ENCODE measurements around the gene MUC22.

- TF ChIP-seq CTCF (IDR thresholded peaks at IDR 0.05) = no peak
- no peak for TF ChIP-seq POLR2A (IDR thresholded peaks at IDR 0.05)
Observed at GRCh38 chr6:30974490-30975252, 35.6 kb upstream of the MUC22 start.

Measured in body of pancreas (tissue), 4 donors.